GM21381 (cell line): ENCODE measurements around the gene RPUSD2.

Experiments used
- ATAC-seq: cut with Tn5 transposase; IDR thresholded peaks from one replicate; pipeline ENCODE4 v1.9.1; 2021; ENCODE audit warnings: mild to moderate bottlenecking, moderate library complexity; ENCODE audit not compliant: unreplicated experiment

Gene RPUSD2

GRCh38 chr15:40618906-40619305 is 49.8 kb downstream of the RPUSD2 start:
- no peak for ATAC-seq

GRCh38 chr15:40623361-40623760 is 54.3 kb downstream of the RPUSD2 start:
- ATAC-seq: no peak
